SK-N-SH (cell line): ENCODE measurements around the gene FGD2. TPM values are rescaled to one million over a fixed set of nuclear protein-coding genes. Genes with fewer than 3 reads are reported as not detected.

Experiments used
- CTCF ChIA-PET: fragments of 300-600, 350-600 bp; formaldehyde crosslinking; extraction: SDS; loops from one replicate; lab custom pipeline; 2021; lab: Yijun Ruan, JAX
- POLR2A ChIA-PET: fragments of 350-600 bp; sonication (Branson Sonifier 250); formaldehyde crosslinking; extraction: SDS; loops from one replicate; lab custom pipeline; 2020; ENCODE audit warnings: antibody characterized with exemption, inconsistent platforms; lab: Yijun Ruan, JAX
- DNase-seq: peaks from one replicate; pipeline ENCODE4 v3.0.0; 2012
- H2AFZ ChIP-seq: fragments of 200-600 bp; sonication (generic); 2 replicates; pipeline ENCODE4 v1.8.1; 2016; ENCODE audit warnings: antibody characterized with exemption, mild to moderate bottlenecking, low read depth
- H3F3A ChIP-seq: fragments of 200-600 bp; sonication (generic); replicated peaks from 2 replicates; pipeline ENCODE3; 2016; ENCODE audit warnings: antibody characterized with exemption, mild to moderate bottlenecking; ENCODE audit not compliant: insufficient read depth
- H3K27ac ChIP-seq, 2 experiments: fragments of 200-500 bp in 1 of 2; fragments of 200-600 bp in 1 of 2; sonication (Bioruptor generic) in 1 of 2; sonication (generic), shearing (Covaris generic) in 1 of 2; 2 replicates each; pipeline versions ENCODE4 v1.5.1 to v1.6.1; 2014 to 2016; ENCODE audit warnings: low read depth in 2 of 2, inconsistent platforms in 1 of 2, low read length in 1 of 2, mild to moderate bottlenecking in 1 of 2, mixed read lengths in 1 of 2
- H3K27me3 ChIP-seq: fragments of 200-600 bp; sonication (generic), shearing (Covaris generic); 2 replicates; pipeline ENCODE4 v1.6.1; 2016; ENCODE audit warnings: mixed run types; ENCODE audit not compliant: insufficient read depth
- H3K36me3 ChIP-seq, 2 experiments: fragments of 200-500 bp in 1 of 2; fragments of 200-600 bp in 1 of 2; sonication (Bioruptor generic) in 1 of 2; sonication (generic) in 1 of 2; replicated peaks in 1 of 2; 2 replicates each; pipeline versions ENCODE3 to v1.5.1; 2014 to 2016; ENCODE audit warnings: low read length in 1 of 2, mild to moderate bottlenecking in 1 of 2; ENCODE audit not compliant: insufficient read depth in 2 of 2, control insufficient read depth in 1 of 2
- H3K4me1 ChIP-seq, 2 experiments: fragments of 200-500 bp in 1 of 2; fragments of 200-600 bp in 1 of 2; sonication (Bioruptor generic) in 1 of 2; sonication (generic), shearing (Covaris generic) in 1 of 2; 2 replicates each; pipeline versions ENCODE4 v1.5.1 to v1.6.1; 2014 to 2016; ENCODE audit warnings: low read depth in 1 of 2, low read length in 1 of 2, mixed run types in 1 of 2; ENCODE audit not compliant: insufficient read depth in 2 of 2, control insufficient read depth in 1 of 2
- H3K4me2 ChIP-seq: fragments of 200-600 bp; sonication (generic), shearing (Covaris generic); 2 replicates; pipeline ENCODE4 v1.6.1; 2017; ENCODE audit warnings: mixed run types
- H3K4me3 ChIP-seq, 2 experiments: fragments of 200-500 bp in 1 of 2; fragments of 200-600 bp in 1 of 2; sonication (Bioruptor generic) in 1 of 2; sonication (generic), shearing (Covaris generic) in 1 of 2; 2 replicates each; pipeline versions ENCODE4 v1.5.1 to v1.8.1; 2014 to 2016; ENCODE audit warnings: low read depth in 2 of 2, inconsistent platforms in 1 of 2, low read length in 1 of 2, mild to moderate bottlenecking in 1 of 2, mixed read lengths in 1 of 2, moderate library complexity in 1 of 2
- H3K79me2 ChIP-seq: fragments of 200-600 bp; sonication (generic); 2 replicates; pipeline ENCODE4 v1.8.1; 2017; ENCODE audit warnings: mild to moderate bottlenecking; ENCODE audit not compliant: insufficient read depth
- H3K9ac ChIP-seq: fragments of 200-600 bp; sonication (generic); 2 replicates; pipeline ENCODE4 v1.6.1; 2017; ENCODE audit warnings: mixed run types
- H3K9me2 ChIP-seq: fragments of 200-600 bp; sonication (generic); 2 replicates; pipeline ENCODE4 v1.6.1; 2017; ENCODE audit warnings: mixed run types
- H3K9me3 ChIP-seq: fragments of 200-600 bp; sonication (generic); 2 replicates; pipeline ENCODE4 v1.6.1; 2017; ENCODE audit warnings: mixed run types, mild to moderate bottlenecking, moderate library complexity
- H4K20me1 ChIP-seq: fragments of 200-600 bp; sonication (generic); 2 replicates; pipeline ENCODE4 v1.6.1; 2017; ENCODE audit warnings: mild to moderate bottlenecking, mixed run types; ENCODE audit not compliant: insufficient read depth
- CHD2 ChIP-seq: fragments of 150-350 bp; IDR thresholded peaks from 2 replicates; pipeline ENCODE4 v1.6.1; 2018; ENCODE audit warnings: low read length; ENCODE audit not compliant: partially characterized antibody
- CTCF ChIP-seq: fragments of 200-600 bp; sonication (generic); IDR thresholded peaks from 2 replicates; pipeline ENCODE4 v1.6.1; 2017; ENCODE audit warnings: antibody characterized with exemption, mild to moderate bottlenecking, moderate library complexity
- ELF1 ChIP-seq: IDR thresholded peaks from 2 replicates; pipeline ENCODE4 v1.4.0; 2012
- EP300 ChIP-seq, 2 experiments: IDR thresholded peaks; 2 replicates each; pipeline versions ENCODE4 v1.4.0 to v1.6.1; 2012; ENCODE audit warnings: borderline replicate concordance in 1 of 2, low read depth in 1 of 2, low read length in 1 of 2
- FOXM1 ChIP-seq: IDR thresholded peaks from 2 replicates; pipeline ENCODE4 v1.4.0; 2012; ENCODE audit warnings: low read depth, mild to moderate bottlenecking
- GABPA ChIP-seq: IDR thresholded peaks from 2 replicates; pipeline ENCODE4 v1.4.0; 2012; ENCODE audit warnings: low read depth, mild to moderate bottlenecking
- GATA2 ChIP-seq: sonication (generic); formaldehyde crosslinking; IDR thresholded peaks from 2 replicates; pipeline ENCODE4 v1.5.0; 2020; ENCODE audit warnings: mild to moderate bottlenecking, missing genetic modification reagents
- MEF2A ChIP-seq: IDR thresholded peaks from 2 replicates; pipeline ENCODE4 v1.4.0; 2012; ENCODE audit warnings: low read depth, borderline replicate concordance
- PBX3 ChIP-seq: IDR thresholded peaks from 2 replicates; pipeline ENCODE4; 2012
- RAD21 ChIP-seq: IDR thresholded peaks from 2 replicates; pipeline ENCODE4 v1.6.1; 2012; ENCODE audit warnings: mild to moderate bottlenecking, low read length
- REST ChIP-seq: IDR thresholded peaks from 2 replicates; pipeline ENCODE4 v1.6.1; 2012; ENCODE audit warnings: mild to moderate bottlenecking, low read depth, low read length, moderate library complexity
- RFX5 ChIP-seq: IDR thresholded peaks from 2 replicates; pipeline ENCODE4 v1.6.1; 2012; ENCODE audit warnings: mild to moderate bottlenecking, improper control_type of control experiment, low read length
- TAF1 ChIP-seq: IDR thresholded peaks from 2 replicates; pipeline ENCODE4 v1.6.1; 2012; ENCODE audit warnings: low read depth, mild to moderate bottlenecking, low read length, moderate library complexity, borderline replicate concordance
- TCF12 ChIP-seq: IDR thresholded peaks from 2 replicates; pipeline ENCODE4 v1.4.0; 2012
- TEAD4 ChIP-seq: IDR thresholded peaks from 2 replicates; pipeline ENCODE4 v1.4.0; 2012; ENCODE audit warnings: mild to moderate bottlenecking, borderline replicate concordance; ENCODE audit not compliant: insufficient read depth
- ZBTB33 ChIP-seq: IDR thresholded peaks from 2 replicates; pipeline ENCODE4 v1.4.0; 2012; ENCODE audit warnings: low read depth, borderline replicate concordance
- WGBS: methylation state at CpG from one replicate; pipeline ENCODE4 v1.1.6; 2017; ENCODE audit warnings: low lambda C conversion rate; 5-methylcytosine and 5-hydroxymethylcytosine counted together
- polyA plus RNA-seq, 3 experiments: library from polyadenylated mRNA; depleted of rRNA; stranded (reverse); fragments of >200 nt; gene quantifications; 2 replicates each; pipeline ENCODE4 v1.2.3, GENCODE V29; 2012

The FGD2 gene
- polyA plus RNA-seq, 1 of the 3 experiments (the other 2 are of a cell fraction) = not detected

- TF ChIP-seq ZBTB33 = no peak
- no peak for TF ChIP-seq TEAD4
- TF ChIP-seq RAD21 = no peak
- DNase-seq = no peak
- Histone ChIP-seq H3K36me3 (no peaks in the 10 kb centered on the region), H3K79me2 (no peaks in the 10 kb centered on the region), H3K4me3 (no peak overlapping the region), H3K4me2 (no peak overlapping the region), H3K4me1 (peaks cover 2 to 18% of the 10 kb centered on the region in 2 experiments; a peak in 3 of 4 replicates), H3K9me2 (no peaks in the 10 kb centered on the region), H3K9ac (no peak overlapping the region), H2AFZ (no peak overlapping the region), H3F3A (peaks cover 9% of the 10 kb centered on the region), H3K27me3 (no peaks in the 10 kb centered on the region), H4K20me1 (no peaks in the 10 kb centered on the region), H3K9me3 (no peaks in the 10 kb centered on the region), H3K27ac (no peak overlapping the region)
- POLR2A ChIA-PET = no interaction called here
- CTCF ChIA-PET = interaction anchor here (1.1 to 36.6 kb wide), 4 partner anchors 25 to 156 kb away, joined by 4 to 678 read pairs (median 250); partner anchors contain the start of gene PIM1
- 95% methylated on average over 9 of the region's 9 CpGs for WGBS
Observed at GRCh38 chr6:37054580-37054979, 49.1 kb downstream of the FGD2 start.

- H3K4me3 ChIP-seq = no peak overlapping the region
- DNase-seq = no peak
- no peaks in the 10 kb centered on the region for H3K79me2 ChIP-seq
- H3K9ac ChIP-seq = no peak overlapping the region
- H3K9me2 ChIP-seq = no peaks in the 10 kb centered on the region
- H2AFZ ChIP-seq = no peak overlapping the region
- TF ChIP-seq CTCF = no peak
- no peak for TF ChIP-seq REST
- TF ChIP-seq FOXM1 = no peak
- TF ChIP-seq GABPA = no peak
- no peak for TF ChIP-seq MEF2A
- no peak for TF ChIP-seq ELF1
- no peak for TF ChIP-seq PBX3
- no peak for TF ChIP-seq CHD2
- no peak for TF ChIP-seq RFX5
- TF ChIP-seq TCF12 = no peak
- no peak for TF ChIP-seq GATA2 (CRISPR knock-in tag)
- no peak for TF ChIP-seq TAF1
- TF ChIP-seq EP300 (IDR thresholded peaks at IDR 0.05; ENCODE audit: borderline replicate concordance in 1 of 2, low read depth in 1 of 2, low read length in 1 of 2) = no peak
- no peak for TF ChIP-seq ZBTB33
- 90% methylated on average over 7 of the region's 8 CpGs for WGBS
- no peaks in the 10 kb centered on the region for H3K27me3 ChIP-seq
- no peaks in the 10 kb centered on the region for H3K9me3 ChIP-seq
- H3K27ac ChIP-seq = no peak overlapping the region
- POLR2A ChIA-PET = no interaction called here
- CTCF ChIA-PET = interaction anchor here (1.3 to 36.6 kb wide), 4 partner anchors 15 to 120 kb away, joined by 3 to 678 read pairs (median 248); partner anchors contain the start of gene PIM1
- H3K4me1 ChIP-seq = peaks cover 10 to 15% of the 10 kb centered on the region in 2 experiments; a peak in 3 of 4 replicates
- no peak overlapping the region for H3K4me2 ChIP-seq
- H3F3A ChIP-seq = peaks cover 16% of the 10 kb centered on the region
- H4K20me1 ChIP-seq = no peaks in the 10 kb centered on the region
- no peaks in the 10 kb centered on the region for H3K36me3 ChIP-seq
Observed at GRCh38 chr6:37056112-37056403, 50.6 kb downstream of the FGD2 start.
